Activated naive CD4-positive, alpha-beta T cell treated with anti-CD3 and anti-CD28 coated beads, Interleukin-2, amount 50 U/mL, for 72 hours (primary cell): ENCODE data around the gene HSPA4. TPM values are rescaled to one million over a fixed set of nuclear protein-coding genes. Genes with fewer than 3 reads are reported as not detected.

Source experiments
- ATAC-seq, 2 donors: fragments of 150-1000 bp; cut with Tn5 transposase; 2 replicates each; pipeline ENCODE4 v1.10.0; 2021; ENCODE audit warnings: mild to moderate bottlenecking in 2 of 2, moderate library complexity in 2 of 2
- DNase-seq, 2 donors: peaks; one replicate each; pipeline ENCODE4 v3.0.0; 2021 to 2022; ENCODE audit warnings: low spot score in 2 of 2
- H3K27ac Mint-ChIP-seq, 2 donors: one replicate each; pipeline ENCODE4 v1.8.0; 2022; ENCODE audit warnings: mild to moderate bottlenecking in 2 of 2, mixed read lengths in 2 of 2
- H3K36me3 Mint-ChIP-seq, 2 donors: one replicate each; pipeline ENCODE4 v1.8.0; 2022; ENCODE audit warnings: mixed read lengths in 2 of 2
- H3K9me3 Mint-ChIP-seq, 2 donors: one replicate each; pipeline ENCODE4 v1.8.0; 2022; ENCODE audit warnings: mixed read lengths in 2 of 2
- total RNA-seq, 2 donors: library from RNA; stranded (reverse); gene quantifications; one replicate each; pipeline ENCODE4 v1.2.3, GENCODE V29; 2022

HSPA4 gene
- total RNA-seq, 2 donors from 2014 or later, result 168 to 198 TPM

GRCh38 chr5:133112026-133112660, 60.3 kb downstream of the HSPA4 start:
- no peak for ATAC-seq
- no peaks in the 10 kb centered on the region for H3K9me3 Mint-ChIP-seq
- no peak for DNase-seq
- H3K36me3 Mint-ChIP-seq, result no peaks in the 10 kb centered on the region
- no peak overlapping the region for H3K27ac Mint-ChIP-seq

GRCh38 chr5:133113331-133114061, 61.7 kb downstream of the HSPA4 start:
- H3K27ac Mint-ChIP-seq, result no peak overlapping the region
- peak; percentile 48 to 74 for ATAC-seq
- H3K36me3 Mint-ChIP-seq, result no peaks in the 10 kb centered on the region
- no peaks in the 10 kb centered on the region for H3K9me3 Mint-ChIP-seq
- peak in 1 of 2 donors; percentile 23 for DNase-seq

- Mint-ChIP-seq H3K27ac (peak overlapping the region; percentile 3 to 75), H3K36me3 (no peaks in the 10 kb centered on the region), H3K9me3 (no peaks in the 10 kb centered on the region)
- DNase-seq, result no peak
- ATAC-seq, result no peak
These were observed 62.5 kb downstream of the HSPA4 start for GRCh38 chr5:133114166-133114932.

- no peaks in the 10 kb centered on the region for H3K36me3 Mint-ChIP-seq
- no peaks in the 10 kb centered on the region for H3K9me3 Mint-ChIP-seq
- peak overlapping the region; percentile 3 to 75 for H3K27ac Mint-ChIP-seq
- no peak for DNase-seq
- no peak for ATAC-seq
These were observed 63.1 kb downstream of the HSPA4 start for GRCh38 chr5:133114933-133115310.

- Mint-ChIP-seq H3K9me3 (no peaks in the 10 kb centered on the region), H3K36me3 (no peaks in the 10 kb centered on the region), H3K27ac (no peak overlapping the region)
- DNase-seq, result no peak
- no peak for ATAC-seq
These were observed 64.8 kb downstream of the HSPA4 start for GRCh38 chr5:133116601-133117000.

GRCh38 chr5:133117166-133117911, 65.5 kb downstream of the HSPA4 start:
- ATAC-seq, result no peak
- H3K27ac Mint-ChIP-seq, result no peak overlapping the region
- H3K9me3 Mint-ChIP-seq, result no peaks in the 10 kb centered on the region
- DNase-seq, result no peak
- no peaks in the 10 kb centered on the region for H3K36me3 Mint-ChIP-seq

GRCh38 chr5:133117912-133118445, 66.2 kb downstream of the HSPA4 start:
- Mint-ChIP-seq H3K27ac (no peak overlapping the region), H3K36me3 (no peaks in the 10 kb centered on the region), H3K9me3 (no peaks in the 10 kb centered on the region)
- ATAC-seq (no peak), DNase-seq (no peak)

- no peak overlapping the region for H3K27ac Mint-ChIP-seq
- DNase-seq (no peak), ATAC-seq (no peak)
- H3K36me3 Mint-ChIP-seq, result no peaks in the 10 kb centered on the region
- no peaks in the 10 kb centered on the region for H3K9me3 Mint-ChIP-seq
These were observed 66.9 kb downstream of the HSPA4 start for GRCh38 chr5:133118741-133119140.

- no peaks in the 10 kb centered on the region for H3K36me3 Mint-ChIP-seq
- DNase-seq (no peak), ATAC-seq (no peak)
- no peak overlapping the region for H3K27ac Mint-ChIP-seq
- H3K9me3 Mint-ChIP-seq, result no peaks in the 10 kb centered on the region
These were observed 67.5 kb downstream of the HSPA4 start for GRCh38 chr5:133119233-133119711.

GRCh38 chr5:133120156-133120750, 68.4 kb downstream of the HSPA4 start:
- Mint-ChIP-seq H3K9me3 (no peaks in the 10 kb centered on the region), H3K36me3 (no peaks in the 10 kb centered on the region), H3K27ac (peak overlapping the region in 1 of 2 donors; percentile 39)
- no peak for DNase-seq
- ATAC-seq, result no peak

GRCh38 chr5:133121080-133121479, 69.3 kb downstream of the HSPA4 start:
- H3K9me3 Mint-ChIP-seq, result no peaks in the 10 kb centered on the region
- DNase-seq (no peak), ATAC-seq (no peak)
- H3K27ac Mint-ChIP-seq, result peak overlapping the region in 1 of 2 donors; percentile 2
- H3K36me3 Mint-ChIP-seq, result no peaks in the 10 kb centered on the region

- no peak for ATAC-seq
- no peak overlapping the region for H3K27ac Mint-ChIP-seq
- no peaks in the 10 kb centered on the region for H3K36me3 Mint-ChIP-seq
- no peak for DNase-seq
- H3K9me3 Mint-ChIP-seq, result no peaks in the 10 kb centered on the region
These were observed 69.9 kb downstream of the HSPA4 start for GRCh38 chr5:133121611-133122150.

- no peak for DNase-seq
- Mint-ChIP-seq H3K36me3 (no peaks in the 10 kb centered on the region), H3K9me3 (no peaks in the 10 kb centered on the region)
These were observed 70.9 kb downstream of the HSPA4 start for GRCh38 chr5:133122711-133123110.

GRCh38 chr5:133123297-133123696, 71.5 kb downstream of the HSPA4 start:
- no peak for ATAC-seq
- no peaks in the 10 kb centered on the region for H3K36me3 Mint-ChIP-seq
- no peak for DNase-seq
- H3K9me3 Mint-ChIP-seq, result no peaks in the 10 kb centered on the region
- peak overlapping the region; percentile 26 to 66 for H3K27ac Mint-ChIP-seq

More at GRCh38 chr5:133122711-133123110, 70.9 kb downstream of the HSPA4 start:
- H3K27ac Mint-ChIP-seq, result no peak overlapping the region
- no peak for ATAC-seq

- DNase-seq, result no peak
- Mint-ChIP-seq H3K9me3 (no peaks in the 10 kb centered on the region), H3K27ac (no peak overlapping the region), H3K36me3 (no peaks in the 10 kb centered on the region)
- no peak for ATAC-seq
These were observed 73.1 kb downstream of the HSPA4 start for GRCh38 chr5:133124891-133125290.

GRCh38 chr5:133128066-133128465, 76.3 kb downstream of the HSPA4 start:
- no peak for DNase-seq
- Mint-ChIP-seq H3K9me3 (no peaks in the 10 kb centered on the region), H3K36me3 (no peaks in the 10 kb centered on the region), H3K27ac (no peak overlapping the region)
- no peak for ATAC-seq
